ENCODE results near the gene FAM53B. TPM values are rescaled to one million over a fixed set of nuclear protein-coding genes. Genes with fewer than 3 reads are reported as not detected.

Gene FAM53B
- total RNA-seq, 1 donor, result 13.4 TPM

GRCh38 chr10:124763267-124763666 lies 19.1 kb upstream of the FAM53B start:
- TF ChIP-seq CTCF (IDR thresholded peaks at IDR 0.05; ENCODE audit: insufficient read depth, low read depth, low read length), result no peak
- H3K4me3 ChIP-seq (ENCODE audit: low read depth, low read length), result no peak overlapping the region
- no peak for DNase-seq (ENCODE audit: low read depth)

GRCh38 chr10:124762281-124762680 lies 18.1 kb upstream of the FAM53B start:
- no peak for DNase-seq (ENCODE audit: low read depth)
- TF ChIP-seq CTCF (IDR thresholded peaks at IDR 0.05; ENCODE audit: insufficient read depth, low read depth, low read length), result no peak
- H3K4me3 ChIP-seq (ENCODE audit: low read depth, low read length), result no peak overlapping the region

- no peak overlapping the region for H3K4me3 ChIP-seq (ENCODE audit: low read depth, low read length)
- no peak for TF ChIP-seq CTCF (IDR thresholded peaks at IDR 0.05; ENCODE audit: insufficient read depth, low read depth, low read length)
- DNase-seq (ENCODE audit: low read depth), result no peak
Observed at GRCh38 chr10:124756156-124756903, 12.2 kb upstream of the FAM53B start.

GRCh38 chr10:124755581-124755980 lies 11.4 kb upstream of the FAM53B start:
- no peak for TF ChIP-seq CTCF (IDR thresholded peaks at IDR 0.05; ENCODE audit: insufficient read depth, low read depth, low read length)
- no peak overlapping the region for H3K4me3 ChIP-seq (ENCODE audit: low read depth, low read length)
- no peak for DNase-seq (ENCODE audit: low read depth)

- no peak overlapping the region for H3K4me3 ChIP-seq (ENCODE audit: low read depth, low read length)
- TF ChIP-seq CTCF (IDR thresholded peaks at IDR 0.05; ENCODE audit: insufficient read depth, low read depth, low read length), result no peak
- DNase-seq (ENCODE audit: low read depth), result no peak
Observed at GRCh38 chr10:124754227-124754626, 10.0 kb upstream of the FAM53B start.

GRCh38 chr10:124748953-124749645 lies 4.9 kb upstream of the FAM53B start:
- no peak for TF ChIP-seq CTCF (IDR thresholded peaks at IDR 0.05; ENCODE audit: insufficient read depth, low read depth, low read length)
- no peak for DNase-seq (ENCODE audit: low read depth)
- H3K4me3 ChIP-seq (ENCODE audit: low read depth, low read length), result no peak overlapping the region
